GM18502 (cell line): Measurements from ENCODE around the gene NEURL4.

Experiments used
- ATAC-seq: cut with Tn5 transposase; IDR thresholded peaks from one replicate; pipeline ENCODE4 v1.9.1; 2021; ENCODE audit warnings: mild to moderate bottlenecking; ENCODE audit not compliant: unreplicated experiment, poor library complexity

The NEURL4 gene

GRCh38 chr17:7281953-7282751 is 47.0 kb downstream of the NEURL4 start:
- ATAC-seq: no peak

GRCh38 chr17:7281074-7281952 is 47.8 kb downstream of the NEURL4 start, which contains the start of gene SLC2A4:
Gene SLC2A4, plus strand, starts transcription at chr17:7281718. Its CDS starts 217 bp downstream, at chr17:7281935.
- peak; percentile 58 for ATAC-seq

GRCh38 chr17:7280519-7281073 is 48.5 kb downstream of the NEURL4 start:
- ATAC-seq: peak; percentile 62

DNA sequence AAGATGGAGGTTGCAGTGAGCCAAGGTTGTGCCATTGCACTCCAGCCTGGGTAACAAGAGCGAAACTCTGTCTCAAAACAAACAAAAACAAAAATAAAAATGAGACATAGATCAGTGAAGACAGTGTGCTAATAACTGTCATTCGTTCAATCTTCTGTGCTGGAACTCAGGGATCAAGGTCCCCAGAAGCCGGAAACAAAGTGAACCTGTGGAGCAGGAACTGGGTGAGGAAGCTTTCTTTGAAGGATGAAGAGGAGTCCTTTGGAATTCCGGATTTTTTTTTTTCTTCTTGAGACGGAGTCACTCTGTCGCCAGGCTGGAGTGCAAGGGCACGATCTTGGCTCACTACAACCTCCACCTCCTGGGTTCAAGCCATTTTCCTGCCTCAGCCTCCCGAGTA is 49.7 kb downstream of the NEURL4 start:
- ATAC-seq: no peak

DNA sequence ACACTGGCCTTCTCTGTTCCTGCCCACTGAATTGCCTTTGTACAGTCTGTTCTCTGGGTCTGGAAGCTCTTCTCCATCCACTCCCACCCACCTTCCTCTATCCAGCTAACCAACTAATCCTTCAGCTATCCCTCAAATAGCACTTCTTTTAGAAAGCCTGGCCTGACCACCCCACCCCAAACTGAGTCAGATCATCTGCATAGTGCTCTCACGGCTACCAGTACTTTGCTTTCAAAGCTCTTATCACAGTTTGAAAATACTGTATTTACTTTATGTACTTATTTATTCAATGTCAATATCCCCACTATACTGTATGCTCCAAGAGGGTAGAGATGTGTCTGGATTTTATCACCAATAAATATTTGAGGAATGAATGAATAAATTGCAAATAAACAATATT is 62.4 kb downstream of the NEURL4 start:
- ATAC-seq: no peak
